NCI-H187 treated with DMSO at 0.1 percent for 48 hours (cell line): ENCODE measurements around the gene IZUMO2.
A peak's percentile ranks its signal among the peaks of the same experiment; 100 is the strongest.
"Not testable (repeated sequence)": the region's sequence is repeated elsewhere in the genome, so short reads cannot be mapped to it uniquely, and the experiment has no call there.

Experiments
- DNase-seq: peaks from one replicate; lab custom pipeline; 2025; lab: John Stamatoyannopoulos, UW

IZUMO2 gene

GRCh38 chr19:50184196-50184595, 21.1 kb upstream of the IZUMO2 start:
- DNase-seq = no peak

- DNase-seq = no peak
Measured at GRCh38 chr19:50181121-50181520, 18.0 kb upstream of the IZUMO2 start.

- no peak for DNase-seq
Measured at GRCh38 chr19:50178859-50179537, 15.9 kb upstream of the IZUMO2 start.

- no peak for DNase-seq
Measured at GRCh38 chr19:50178320-50178719, 15.2 kb upstream of the IZUMO2 start.

- no peak for DNase-seq
Measured at GRCh38 chr19:50176775-50177174, 13.7 kb upstream of the IZUMO2 start.

- DNase-seq = no peak
Measured at GRCh38 chr19:50175924-50176323, 12.8 kb upstream of the IZUMO2 start.

- no peak for DNase-seq
Measured at GRCh38 chr19:50174100-50174793, 11.2 kb upstream of the IZUMO2 start.

- no peak for DNase-seq
Measured at GRCh38 chr19:50173127-50173526, 10.0 kb upstream of the IZUMO2 start.

- no peak for DNase-seq
Measured at GRCh38 chr19:50172726-50173125, 9.6 kb upstream of the IZUMO2 start.

- no peak for DNase-seq
Measured at GRCh38 chr19:50171752-50172151, 8.7 kb upstream of the IZUMO2 start.

- DNase-seq = no peak
Measured at GRCh38 chr19:50167314-50167721, 4.2 kb upstream of the IZUMO2 start.

GRCh38 chr19:50159078-50159477, 4.0 kb downstream of the IZUMO2 start:
- DNase-seq = no peak

- DNase-seq = no peak
Measured at GRCh38 chr19:50158577-50158976, 4.5 kb downstream of the IZUMO2 start.

- no peak for DNase-seq
Measured at GRCh38 chr19:50155520-50156109, 7.5 kb downstream of the IZUMO2 start.

- DNase-seq = no peak
Measured at GRCh38 chr19:50154529-50154928, 8.6 kb downstream of the IZUMO2 start.

GRCh38 chr19:50152578-50152977, 10.5 kb downstream of the IZUMO2 start:
- no peak for DNase-seq

- DNase-seq = no peak
Measured at GRCh38 chr19:50148528-50148927, 14.6 kb downstream of the IZUMO2 start.

- peak; percentile 47 for DNase-seq
Measured at GRCh38 chr19:50147462-50148423, 15.3 kb downstream of the IZUMO2 start.

- not testable (repeated sequence) for DNase-seq
Measured at GRCh38 chr19:50141921-50142320, 21.2 kb downstream of the IZUMO2 start.

GRCh38 chr19:50140118-50140845, 22.8 kb downstream of the IZUMO2 start:
- DNase-seq = not testable (repeated sequence)

GRCh38 chr19:50136603-50137365, 26.3 kb downstream of the IZUMO2 start:
- DNase-seq = not testable (repeated sequence)
